Stimulated activated CD4-positive, alpha-beta T cell treated with anti-CD3 and anti-CD28 coated beads, TNF-alpha, amount 100 ng/mL, for 1 hour (primary cell): Measurements from ENCODE around the gene SLC16A11.
A peak's percentile ranks its signal among the peaks of the same experiment; 100 is the strongest.
"Not testable (repeated sequence)": the region's sequence is repeated elsewhere in the genome, so short reads cannot be mapped to it uniquely, and the experiment has no call there.

ENCODE experiments used
- DNase-seq, 3 donors: peaks; one replicate each; pipeline ENCODE4 v3.0.0-alpha.2; 2020; ENCODE audit warnings: low read depth in 3 of 3, low spot score in 1 of 3

SLC16A11 gene

DNA sequence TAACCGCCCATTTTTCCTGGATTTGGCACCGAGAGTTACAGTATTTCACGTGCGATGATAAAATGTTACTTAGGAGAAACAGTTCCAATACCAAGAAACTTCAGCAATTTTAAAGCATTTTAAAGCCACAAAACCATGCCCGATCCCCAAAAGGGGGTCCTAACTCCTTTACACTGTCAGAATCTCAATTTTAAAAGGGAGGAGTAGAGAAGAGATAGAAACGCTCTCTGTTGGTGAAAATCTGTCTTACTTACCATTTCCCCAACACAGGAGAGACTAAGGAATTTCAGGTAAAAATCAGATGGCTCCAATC, 32.0 kb downstream of the SLC16A11 start:
- DNase-seq, result no peak

DNA sequence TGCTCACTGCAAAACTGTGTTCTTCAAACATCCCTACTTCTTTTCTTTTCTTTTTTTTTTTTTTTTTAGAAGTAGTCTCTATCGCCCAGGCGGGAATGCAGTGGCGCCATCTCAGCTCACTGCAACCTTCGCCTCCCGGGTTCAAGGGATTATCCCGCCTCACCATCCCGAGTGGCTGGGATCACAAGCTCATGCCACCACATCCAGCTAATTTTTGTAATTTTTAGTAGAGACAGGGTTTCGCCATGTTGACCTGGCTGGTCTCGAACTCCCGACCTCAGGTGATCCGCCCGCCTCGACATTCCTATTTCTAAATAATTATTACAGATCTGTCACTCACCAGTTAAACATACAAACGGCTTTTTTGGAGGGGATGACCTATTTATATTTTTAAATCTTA, 32.5 kb downstream of the SLC16A11 start:
- DNase-seq, result no peak

DNA sequence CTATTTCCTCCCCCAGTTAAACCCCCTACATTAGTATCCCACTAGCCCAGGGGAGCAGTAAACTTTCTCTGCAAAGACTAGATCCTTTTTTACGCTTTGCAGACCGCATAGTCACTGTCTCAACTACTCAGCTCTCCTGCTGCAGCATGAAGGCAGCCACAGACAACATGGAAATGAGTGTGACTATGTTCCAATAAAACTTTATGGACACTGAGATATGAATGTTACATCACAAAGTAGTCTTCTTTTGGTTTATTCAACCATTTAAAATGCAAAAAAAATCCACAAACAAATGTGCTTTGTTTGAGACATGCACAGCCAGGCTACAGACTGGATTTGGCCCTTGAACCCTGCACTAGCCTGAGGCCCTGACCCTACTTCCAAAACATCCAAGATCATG, 33.4 kb downstream of the SLC16A11 start:
- DNase-seq, result no peak

DNA sequence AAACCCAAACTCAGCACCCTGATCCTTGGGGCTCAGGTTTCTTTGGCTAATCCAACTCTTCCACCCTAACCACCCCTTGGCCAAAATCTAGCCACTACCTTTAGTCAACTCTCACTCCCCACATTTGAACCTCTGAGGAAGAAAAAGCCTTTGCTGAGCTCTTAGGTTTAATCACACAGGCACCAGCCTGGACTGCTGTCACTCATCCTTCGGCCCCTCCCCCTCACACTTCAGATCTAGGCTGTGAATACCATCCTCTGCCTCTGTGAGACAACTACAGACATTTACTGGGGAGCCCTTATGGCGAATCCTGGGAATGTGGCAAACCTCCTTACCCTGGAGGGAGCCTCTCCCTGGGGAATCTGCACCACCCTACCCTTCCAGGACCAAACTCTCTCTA, 36.7 kb downstream of the SLC16A11 start:
- no peak for DNase-seq

DNA sequence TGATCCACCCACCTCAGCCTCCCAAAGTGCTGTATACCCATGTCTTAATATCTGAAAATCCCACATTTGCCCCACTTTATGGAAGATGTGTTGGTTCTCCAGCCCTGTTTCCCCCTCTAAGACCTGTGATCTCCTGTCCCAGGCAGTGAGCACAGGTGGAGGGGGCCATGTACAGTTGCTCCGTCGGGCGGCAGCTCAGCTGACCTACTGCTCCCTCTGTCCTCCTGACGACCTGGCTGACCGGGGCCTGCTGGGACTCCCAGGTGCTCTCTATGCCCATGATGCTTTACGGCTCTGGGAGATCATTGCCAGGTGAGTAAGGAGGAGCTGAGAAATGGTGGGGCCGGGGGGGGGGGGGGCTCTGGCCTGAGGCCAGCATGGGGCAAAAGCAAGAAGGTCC, 38.2 kb downstream of the SLC16A11 start:
- DNase-seq, result no peak

DNA sequence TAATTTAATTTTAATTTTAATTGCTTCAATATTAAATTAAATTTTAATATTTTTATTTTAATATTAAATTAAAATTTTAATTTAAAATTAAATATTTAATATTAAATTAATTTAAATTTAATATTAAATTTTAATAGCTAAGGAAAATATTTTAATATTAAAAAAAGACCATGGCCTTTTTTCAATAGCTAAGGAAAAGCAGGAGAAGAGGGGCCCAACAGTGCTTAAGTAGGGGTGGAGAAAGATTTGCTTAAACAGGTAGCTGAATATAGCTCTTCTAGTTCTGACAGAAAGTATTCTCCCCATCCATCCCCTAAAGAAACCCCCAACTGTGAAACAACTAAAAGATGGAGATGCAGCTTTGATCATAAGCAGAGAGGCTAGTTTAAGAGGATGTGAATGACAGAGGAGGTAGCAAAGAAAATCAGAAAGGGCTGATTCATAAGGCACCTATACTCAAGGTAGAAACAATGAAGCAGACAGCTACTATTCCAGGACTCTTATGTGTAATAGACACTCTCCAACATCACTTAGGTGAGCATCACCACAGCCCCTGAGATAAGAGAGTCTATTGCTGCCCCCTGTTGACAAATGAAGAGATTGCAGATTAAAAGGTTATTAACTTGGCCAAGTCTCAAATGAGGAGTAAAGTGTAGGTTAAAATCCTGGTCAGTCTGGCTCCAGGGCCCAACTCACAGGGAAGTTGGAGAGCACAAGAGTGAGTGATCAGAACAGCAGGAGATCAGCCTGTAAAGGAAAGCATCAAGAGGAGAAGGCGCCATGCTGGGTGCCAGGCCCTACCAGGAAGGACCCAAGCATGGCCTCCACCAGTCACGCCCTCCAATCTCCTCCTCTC, 39.3 kb downstream of the SLC16A11 start:
- no peak for DNase-seq

DNA sequence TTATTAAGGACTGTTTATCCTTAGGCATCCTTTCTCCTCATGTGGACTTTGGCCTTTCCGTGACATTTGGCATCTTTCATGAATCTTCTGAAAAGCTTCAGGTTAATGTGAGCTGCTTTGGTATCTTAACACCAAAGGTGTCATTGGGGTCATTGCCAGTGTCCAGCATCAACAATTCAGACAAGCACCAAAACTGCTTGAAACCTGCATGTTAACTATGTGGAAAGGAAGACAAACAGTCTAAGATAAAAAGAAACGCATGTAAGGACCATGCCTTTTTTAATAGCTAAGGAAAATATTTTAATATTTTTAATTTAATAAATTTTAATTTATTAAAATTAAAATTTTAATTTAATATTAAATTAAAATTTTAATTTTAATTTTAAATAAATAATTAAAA, 40.1 kb downstream of the SLC16A11 start:
- no peak for DNase-seq

DNA sequence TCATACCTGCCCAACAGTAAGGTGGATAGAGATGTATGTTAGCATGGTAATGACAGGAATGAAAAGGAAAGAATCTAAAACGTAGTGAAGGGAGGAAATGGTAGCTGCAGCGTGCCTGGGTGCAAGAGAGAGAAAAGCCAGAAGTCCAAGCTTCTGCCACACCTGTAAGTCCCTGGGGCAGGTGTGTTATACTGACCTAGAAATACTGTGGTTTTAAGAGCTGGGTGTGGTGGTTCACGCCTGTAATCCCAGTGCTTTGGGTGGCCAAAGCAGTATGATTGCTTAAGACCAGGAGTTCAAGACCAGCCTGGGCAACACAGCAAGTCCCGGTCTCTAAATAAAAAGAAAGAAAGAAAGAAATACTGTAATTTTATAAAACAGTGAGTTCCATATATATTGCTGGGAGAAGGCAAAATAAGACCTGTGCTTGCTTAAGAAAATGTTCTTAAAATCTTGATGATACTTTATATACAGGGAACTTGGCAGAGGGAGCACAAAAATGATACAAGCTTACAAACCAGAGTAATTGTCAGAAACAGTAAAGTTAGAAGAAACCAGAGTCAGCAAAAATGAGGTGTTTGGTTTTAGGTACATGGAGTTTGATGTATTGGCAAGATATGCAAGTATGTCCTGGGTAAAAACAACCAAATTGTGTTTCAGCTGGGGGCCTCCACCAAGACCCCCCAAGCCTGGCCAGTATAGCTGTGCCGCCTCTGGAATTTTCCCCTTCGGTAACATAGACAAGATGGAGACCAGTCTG, 41.4 kb downstream of the SLC16A11 start:
- DNase-seq, result no peak

DNA sequence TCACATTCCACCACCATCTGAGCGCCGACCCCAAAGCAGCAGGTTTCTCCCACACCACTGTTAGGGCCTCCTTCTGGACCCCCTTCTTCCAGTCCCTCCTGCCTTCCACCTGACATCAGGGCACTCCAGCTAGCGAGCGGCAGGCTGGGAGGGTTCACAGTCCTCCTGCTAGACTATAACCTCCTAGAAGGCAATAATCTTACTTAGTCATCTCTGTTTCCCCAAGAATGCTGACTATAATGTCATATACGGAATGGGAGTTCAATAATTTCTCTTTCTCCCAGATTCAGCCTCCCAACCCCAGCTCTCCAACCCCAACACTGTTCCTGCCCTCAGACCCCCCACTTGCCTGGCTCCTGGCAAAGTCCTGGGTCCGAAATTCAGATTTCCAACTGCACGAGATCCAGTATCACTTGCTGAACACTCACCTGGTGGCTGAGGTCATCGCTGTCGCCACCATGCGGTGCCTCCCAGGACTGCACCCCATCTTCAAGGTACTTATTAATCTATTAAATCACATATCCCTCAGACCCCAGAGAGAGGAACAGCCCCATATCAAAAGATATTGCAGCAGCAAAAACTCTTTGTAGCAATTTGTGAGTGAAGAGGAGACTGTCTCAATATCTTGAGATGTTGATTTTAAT, 42.5 kb downstream of the SLC16A11 start:
- DNase-seq, result peak in 1 of 3 donors; percentile 33

DNA sequence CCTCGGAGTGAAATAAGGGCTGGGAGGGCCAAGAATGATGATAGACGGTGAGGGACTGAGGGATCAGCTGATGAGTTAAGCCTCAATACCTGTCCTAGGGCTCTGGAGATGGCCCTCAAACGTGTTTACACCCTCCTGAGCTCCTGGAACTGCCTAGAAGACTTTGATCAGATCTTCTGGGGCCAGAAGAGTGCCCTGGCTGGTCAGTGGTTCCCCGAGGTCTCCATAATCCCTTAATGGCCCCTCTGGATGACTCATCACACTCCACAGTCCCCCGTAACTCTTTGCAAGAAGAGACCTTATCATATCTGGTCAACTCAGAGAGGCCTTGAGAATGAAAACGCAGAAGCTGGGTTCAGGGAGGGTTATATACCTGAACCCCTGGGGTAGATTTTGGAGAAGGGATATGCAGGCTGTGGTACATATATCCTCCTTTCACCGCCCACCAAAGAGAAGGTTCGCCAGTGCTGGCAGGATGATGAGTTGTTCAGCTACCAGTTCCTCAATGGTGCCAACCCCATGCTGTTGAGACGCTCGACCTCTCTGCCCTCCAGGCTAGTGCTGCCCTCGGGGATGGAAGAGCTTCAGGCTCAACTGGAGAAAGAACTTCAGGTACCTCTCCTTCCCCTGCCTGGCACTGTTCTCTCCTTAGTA, 44.9 kb downstream of the SLC16A11 start:
- no peak for DNase-seq

DNA sequence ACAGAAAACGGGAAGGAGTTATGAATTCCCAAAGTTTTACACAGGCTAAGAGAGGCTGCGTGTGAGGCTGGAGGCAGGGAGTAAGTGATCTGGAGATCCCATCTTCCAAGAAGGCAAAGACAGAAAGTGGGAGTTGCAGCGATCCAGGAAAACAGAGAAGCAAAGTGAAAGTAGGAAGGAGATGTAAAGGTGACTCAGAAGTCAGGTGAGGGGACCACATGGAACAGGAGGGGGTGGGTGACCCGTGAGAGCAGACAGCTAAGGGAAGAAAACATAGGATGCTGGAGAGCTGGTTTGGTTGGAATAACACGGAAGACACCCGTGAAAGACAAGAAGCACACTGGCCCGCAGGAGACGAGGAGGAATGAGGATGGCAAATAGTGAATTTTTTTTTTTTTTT, 46.7 kb downstream of the SLC16A11 start:
- no peak for DNase-seq

DNA sequence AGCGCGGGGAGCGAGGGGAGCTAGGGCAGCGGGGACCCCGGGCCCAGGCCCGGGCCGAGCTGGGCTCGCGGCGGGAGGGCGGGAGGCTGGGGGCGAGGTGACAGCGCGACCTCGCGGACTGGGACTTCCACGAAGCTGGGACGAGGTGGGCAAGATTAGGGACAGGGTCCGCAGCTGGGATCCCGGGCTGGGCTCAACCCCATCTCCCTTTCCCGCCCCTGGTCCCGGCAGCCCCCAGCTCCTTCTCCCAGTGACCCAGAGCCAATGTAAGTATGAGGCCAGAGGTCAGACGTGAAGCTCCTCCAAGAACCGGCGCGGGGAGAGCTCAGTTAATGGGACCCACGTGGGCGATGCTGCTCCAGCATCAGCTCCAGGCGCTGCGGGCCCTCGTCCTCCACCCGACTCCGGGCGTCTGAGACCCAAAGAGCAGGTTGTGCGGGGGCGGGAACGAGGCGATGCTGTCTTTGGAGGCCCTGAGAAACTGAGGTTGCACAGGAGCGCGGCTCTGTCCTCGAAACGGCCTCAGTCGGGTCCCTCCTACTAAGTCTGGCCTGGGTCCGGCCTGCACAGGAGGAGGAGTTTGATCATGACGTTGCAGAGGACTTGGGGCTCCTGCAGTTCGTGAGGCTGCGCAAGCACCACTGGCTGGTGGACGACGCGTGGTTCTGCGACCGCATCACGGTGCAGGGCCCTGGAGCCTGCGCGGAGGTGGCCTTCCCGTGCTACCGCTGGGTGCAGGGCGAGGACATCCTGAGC, 47.5 kb downstream of the SLC16A11 start:
- DNase-seq, result no peak

DNA sequence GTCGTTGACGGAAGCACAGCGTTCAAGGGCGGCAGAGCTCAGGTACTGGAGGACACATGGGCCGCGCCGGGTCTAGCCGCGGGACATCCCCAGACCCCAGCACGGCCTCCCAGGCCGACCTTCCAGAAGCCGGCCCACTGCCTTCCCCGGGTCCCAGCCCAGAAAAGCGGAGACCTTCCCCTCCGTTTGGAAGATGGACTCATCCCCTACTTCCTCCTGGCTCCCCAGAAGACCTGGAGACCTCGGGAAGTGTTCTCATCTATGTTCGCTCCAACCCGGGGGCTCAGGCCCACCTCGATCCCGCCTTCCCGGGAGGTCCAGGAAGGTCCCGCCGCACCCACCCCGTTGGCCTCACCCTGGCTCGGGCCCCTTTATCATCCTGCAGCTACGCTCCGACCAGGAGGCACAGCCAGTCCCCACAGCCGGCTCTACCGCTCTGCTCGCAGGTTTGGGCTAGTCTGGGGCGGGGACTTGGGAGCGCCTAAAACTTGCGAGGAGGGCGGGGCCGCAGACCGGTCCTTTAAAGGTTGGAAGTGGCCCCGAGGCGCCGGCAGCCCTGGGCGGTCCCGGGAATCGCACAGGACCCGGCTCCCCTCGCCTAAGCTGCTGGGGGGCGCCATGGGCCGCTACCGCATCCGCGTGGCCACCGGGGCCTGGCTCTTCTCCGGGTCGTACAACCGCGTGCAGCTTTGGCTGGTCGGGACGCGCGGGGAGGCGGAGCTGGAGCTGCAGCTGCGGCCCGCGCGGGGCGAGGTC, 48.2 kb downstream of the SLC16A11 start, which contains the start of gene ALOX12:
Gene ALOX12 (plus strand): TSS at position 550 of the 756 bp plus-strand sequence. CDS start 69 bp downstream, at position 619.
- no peak for DNase-seq

DNA sequence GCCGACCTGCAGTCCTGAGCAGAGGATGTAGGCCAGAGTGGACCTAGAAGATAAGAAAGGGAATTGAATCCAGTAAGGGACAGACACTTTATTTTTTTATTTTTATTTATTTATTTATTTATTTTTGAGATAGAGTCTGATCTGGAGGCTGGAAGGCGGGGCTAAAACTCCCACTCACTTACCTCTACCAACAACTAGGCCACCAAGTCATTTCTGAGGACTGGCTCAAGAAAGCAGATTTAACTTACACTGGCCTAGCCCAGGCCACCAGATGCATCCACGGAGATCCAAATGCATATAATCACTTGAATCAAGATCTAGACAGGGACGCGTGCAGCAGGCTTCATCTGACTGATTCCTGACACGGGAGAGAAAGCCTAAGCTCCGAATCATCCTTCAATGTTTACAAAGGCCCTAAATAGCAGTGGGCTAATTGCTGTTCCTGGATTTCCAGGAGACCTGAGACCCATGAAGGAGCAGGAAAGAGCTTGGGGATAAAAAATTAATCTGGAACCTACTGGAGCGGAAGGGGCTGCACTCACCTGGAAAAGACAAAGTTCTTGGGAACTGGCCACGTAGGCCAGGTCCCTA, 49.1 kb downstream of the SLC16A11 start:
- no peak for DNase-seq

DNA sequence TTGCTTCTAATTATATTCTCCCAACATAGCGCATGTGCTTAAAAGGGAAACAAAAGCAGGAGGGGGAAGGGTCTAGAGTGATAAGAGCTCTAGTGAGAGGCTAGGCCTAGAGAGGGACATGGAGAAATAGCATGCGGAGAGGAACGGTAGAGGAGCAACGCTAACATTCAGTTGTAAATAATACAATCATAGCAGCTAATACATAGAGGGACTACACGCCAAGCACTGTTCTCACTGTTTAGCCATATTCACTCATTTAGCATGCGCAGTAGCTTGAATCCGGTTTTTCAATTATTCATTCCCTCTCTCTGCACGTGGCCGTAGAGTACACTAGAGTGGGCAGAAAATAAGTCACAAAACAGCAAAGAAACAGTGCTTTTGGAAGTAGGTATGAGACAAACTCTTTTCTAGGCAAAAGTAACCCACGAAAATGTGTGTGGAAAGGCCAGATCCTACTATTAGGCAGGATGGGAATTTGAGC, 49.7 kb downstream of the SLC16A11 start:
- no peak for DNase-seq

DNA sequence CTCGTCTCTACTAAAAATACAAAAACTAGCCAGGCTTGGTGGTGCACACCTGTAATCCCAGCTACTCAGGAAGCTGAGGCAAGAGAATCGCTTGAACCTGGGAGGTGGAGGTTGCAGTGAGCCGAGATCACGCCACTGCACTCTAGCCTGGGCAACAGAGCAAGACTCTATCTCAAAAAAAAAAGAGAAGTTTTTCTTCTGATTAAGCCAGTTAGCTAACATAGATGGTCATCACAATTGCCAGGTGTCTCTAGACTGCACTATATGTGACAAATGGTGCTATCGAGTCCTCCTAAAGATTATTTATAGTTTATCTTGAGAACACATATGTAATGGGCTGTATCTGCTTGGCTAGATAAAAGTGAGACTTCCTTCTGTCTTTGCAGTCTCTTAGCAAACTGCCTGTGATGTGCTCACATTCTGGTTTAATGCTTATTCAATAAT, 50.3 kb downstream of the SLC16A11 start:
- not testable (repeated sequence) for DNase-seq
